ENCODE measurements around the gene DNASE1L1. TPM values are rescaled to one million over a fixed set of nuclear protein-coding genes. Genes with fewer than 3 reads are reported as not detected.
A peak's percentile ranks its signal among the peaks of the same experiment; 100 is the strongest.

DNASE1L1 gene
- total and polyA plus RNA-seq, 2 of the 13 experiments (the other 11 are each of a cell fraction or from before 2014, with no cell fraction given) = 4.7 to 12.3 TPM

DNA sequence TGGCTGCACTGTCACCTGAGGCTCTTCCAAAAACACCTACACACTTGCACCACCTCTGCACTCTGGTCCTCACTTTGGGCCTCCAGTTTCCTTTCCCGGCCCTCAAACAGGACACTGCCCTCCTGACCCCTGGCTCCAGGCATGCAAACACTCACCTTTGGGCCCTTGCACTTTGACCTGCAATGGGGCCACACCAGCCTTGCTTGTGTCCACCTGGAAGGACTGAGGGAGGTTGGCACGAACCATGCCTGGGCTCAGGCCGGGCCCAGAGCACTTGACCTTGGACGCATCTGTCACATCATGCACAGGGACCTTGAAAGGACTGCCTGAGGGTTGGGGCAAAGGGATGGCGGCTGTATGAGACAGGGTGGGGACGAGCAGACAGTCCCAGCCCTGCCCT is 50.2 kb downstream of the DNASE1L1 start (continued):
- TF ChIP-seq, protein P1, sequence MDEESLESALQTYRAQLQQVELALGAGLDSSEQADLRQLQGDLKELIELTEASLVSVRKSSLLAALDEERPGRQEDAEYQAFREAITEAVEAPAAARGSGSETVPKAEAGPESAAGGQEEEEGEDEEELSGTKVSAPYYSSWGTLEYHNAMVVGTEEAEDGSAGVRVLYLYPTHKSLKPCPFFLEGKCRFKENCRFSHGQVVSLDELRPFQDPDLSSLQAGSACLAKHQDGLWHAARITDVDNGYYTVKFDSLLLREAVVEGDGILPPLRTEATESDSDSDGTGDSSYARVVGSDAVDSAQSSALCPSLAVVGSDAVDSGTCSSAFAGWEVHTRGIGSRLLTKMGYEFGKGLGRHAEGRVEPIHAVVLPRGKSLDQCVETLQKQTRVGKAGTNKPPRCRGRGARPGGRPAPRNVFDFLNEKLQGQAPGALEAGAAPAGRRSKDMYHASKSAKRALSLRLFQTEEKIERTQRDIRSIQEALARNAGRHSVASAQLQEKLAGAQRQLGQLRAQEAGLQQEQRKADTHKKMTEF (CRISPR knock-in tag; IDR thresholded peaks at IDR 0.05) = no peak
- TF ChIP-seq, protein P2, sequence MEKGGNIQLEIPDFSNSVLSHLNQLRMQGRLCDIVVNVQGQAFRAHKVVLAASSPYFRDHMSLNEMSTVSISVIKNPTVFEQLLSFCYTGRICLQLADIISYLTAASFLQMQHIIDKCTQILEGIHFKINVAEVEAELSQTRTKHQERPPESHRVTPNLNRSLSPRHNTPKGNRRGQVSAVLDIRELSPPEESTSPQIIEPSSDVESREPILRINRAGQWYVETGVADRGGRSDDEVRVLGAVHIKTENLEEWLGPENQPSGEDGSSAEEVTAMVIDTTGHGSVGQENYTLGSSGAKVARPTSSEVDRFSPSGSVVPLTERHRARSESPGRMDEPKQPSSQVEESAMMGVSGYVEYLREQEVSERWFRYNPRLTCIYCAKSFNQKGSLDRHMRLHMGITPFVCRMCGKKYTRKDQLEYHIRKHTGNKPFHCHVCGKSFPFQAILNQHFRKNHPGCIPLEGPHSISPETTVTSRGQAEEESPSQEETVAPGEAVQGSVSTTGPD (CRISPR knock-in tag; IDR thresholded peaks at IDR 0.05) = no peak
- TF ChIP-seq KDM6A (CRISPR knock-in tag; IDR thresholded peaks at IDR 0.05; ENCODE audit: low read depth) = 0 out of 2 replicates have a peak, but pooled peaks have one; percentile 34
- TF ChIP-seq ZNF605 (CRISPR knock-in tag; IDR thresholded peaks at IDR 0.05) = no peak
- TF ChIP-seq FOXP1 (IDR thresholded peaks at IDR 0.05) = no peak
- TF ChIP-seq FOXP1 (CRISPR knock-in tag; IDR thresholded peaks at IDR 0.05) = no peak
- no peak for TF ChIP-seq PRPF4 (IDR thresholded peaks at IDR 0.05; ENCODE audit: low read depth, low read length, poor library complexity, severe bottlenecking)
- no peak for TF ChIP-seq THAP11 (CRISPR knock-in tag; IDR thresholded peaks at IDR 0.05)
- no peak for TF ChIP-seq YEATS2 (CRISPR knock-in tag; IDR thresholded peaks at IDR 0.05; ENCODE audit: borderline replicate concordance)
- TF ChIP-seq, protein P3, sequence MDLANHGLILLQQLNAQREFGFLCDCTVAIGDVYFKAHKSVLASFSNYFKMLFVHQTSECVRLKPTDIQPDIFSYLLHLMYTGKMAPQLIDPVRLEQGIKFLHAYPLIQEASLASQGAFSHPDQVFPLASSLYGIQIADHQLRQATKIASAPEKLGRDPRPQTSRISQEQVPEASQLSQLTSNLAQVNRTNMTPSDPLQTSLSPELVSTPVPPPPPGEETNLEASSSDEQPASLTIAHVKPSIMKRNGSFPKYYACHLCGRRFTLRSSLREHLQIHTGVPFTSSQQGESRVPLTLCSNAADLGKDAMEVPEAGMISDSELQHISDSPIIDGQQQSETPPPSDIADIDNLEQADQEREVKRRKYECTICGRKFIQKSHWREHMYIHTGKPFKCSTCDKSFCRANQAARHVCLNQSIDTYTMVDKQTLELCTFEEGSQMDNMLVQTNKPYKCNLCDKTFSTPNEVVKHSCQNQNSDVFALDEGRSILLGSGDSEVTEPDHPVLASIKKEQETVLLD (CRISPR knock-in tag; IDR thresholded peaks at IDR 0.05; ENCODE audit: low read depth) = no peak
- no peak for TF ChIP-seq ZKSCAN8 (CRISPR knock-in tag; IDR thresholded peaks at IDR 0.05; ENCODE audit: borderline replicate concordance)
- TF ChIP-seq, protein P4, sequence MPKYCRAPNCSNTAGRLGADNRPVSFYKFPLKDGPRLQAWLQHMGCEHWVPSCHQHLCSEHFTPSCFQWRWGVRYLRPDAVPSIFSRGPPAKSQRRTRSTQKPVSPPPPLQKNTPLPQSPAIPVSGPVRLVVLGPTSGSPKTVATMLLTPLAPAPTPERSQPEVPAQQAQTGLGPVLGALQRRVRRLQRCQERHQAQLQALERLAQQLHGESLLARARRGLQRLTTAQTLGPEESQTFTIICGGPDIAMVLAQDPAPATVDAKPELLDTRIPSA (CRISPR knock-in tag; IDR thresholded peaks at IDR 0.05; ENCODE audit: borderline replicate concordance) = no peak
- no peak for TF ChIP-seq ZNF790 (CRISPR knock-in tag; IDR thresholded peaks at IDR 0.05; ENCODE audit: borderline replicate concordance)
- no peak for TF ChIP-seq ZNF552 (CRISPR knock-in tag; IDR thresholded peaks at IDR 0.05; ENCODE audit: borderline replicate concordance)
- TF ChIP-seq, protein P5, sequence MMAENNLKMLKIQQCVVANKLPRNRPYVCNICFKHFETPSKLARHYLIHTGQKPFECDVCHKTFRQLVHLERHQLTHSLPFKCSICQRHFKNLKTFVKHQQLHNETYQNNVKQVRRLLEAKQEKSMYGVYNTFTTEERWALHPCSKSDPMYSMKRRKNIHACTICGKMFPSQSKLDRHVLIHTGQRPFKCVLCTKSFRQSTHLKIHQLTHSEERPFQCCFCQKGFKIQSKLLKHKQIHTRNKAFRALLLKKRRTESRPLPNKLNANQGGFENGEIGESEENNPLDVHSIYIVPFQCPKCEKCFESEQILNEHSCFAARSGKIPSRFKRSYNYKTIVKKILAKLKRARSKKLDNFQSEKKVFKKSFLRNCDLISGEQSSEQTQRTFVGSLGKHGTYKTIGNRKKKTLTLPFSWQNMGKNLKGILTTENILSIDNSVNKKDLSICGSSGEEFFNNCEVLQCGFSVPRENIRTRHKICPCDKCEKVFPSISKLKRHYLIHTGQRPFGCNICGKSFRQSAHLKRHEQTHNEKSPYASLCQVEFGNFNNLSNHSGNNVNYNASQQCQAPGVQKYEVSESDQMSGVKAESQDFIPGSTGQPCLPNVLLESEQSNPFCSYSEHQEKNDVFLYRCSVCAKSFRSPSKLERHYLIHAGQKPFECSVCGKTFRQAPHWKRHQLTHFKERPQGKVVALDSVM (CRISPR knock-in tag; IDR thresholded peaks at IDR 0.05) = peak; percentile 28; the same call in 1 of the 2 replicates
- TF ChIP-seq PRMT3 (CRISPR knock-in tag; IDR thresholded peaks at IDR 0.05; ENCODE audit: borderline replicate concordance, low read depth) = no peak
- peak; percentile 80 for TF ChIP-seq RXRA (CRISPR knock-in tag; IDR thresholded peaks at IDR 0.05)
- no peak for TF ChIP-seq ZFP36L2 (CRISPR knock-in tag; IDR thresholded peaks at IDR 0.05)
- TF ChIP-seq, protein P6, sequence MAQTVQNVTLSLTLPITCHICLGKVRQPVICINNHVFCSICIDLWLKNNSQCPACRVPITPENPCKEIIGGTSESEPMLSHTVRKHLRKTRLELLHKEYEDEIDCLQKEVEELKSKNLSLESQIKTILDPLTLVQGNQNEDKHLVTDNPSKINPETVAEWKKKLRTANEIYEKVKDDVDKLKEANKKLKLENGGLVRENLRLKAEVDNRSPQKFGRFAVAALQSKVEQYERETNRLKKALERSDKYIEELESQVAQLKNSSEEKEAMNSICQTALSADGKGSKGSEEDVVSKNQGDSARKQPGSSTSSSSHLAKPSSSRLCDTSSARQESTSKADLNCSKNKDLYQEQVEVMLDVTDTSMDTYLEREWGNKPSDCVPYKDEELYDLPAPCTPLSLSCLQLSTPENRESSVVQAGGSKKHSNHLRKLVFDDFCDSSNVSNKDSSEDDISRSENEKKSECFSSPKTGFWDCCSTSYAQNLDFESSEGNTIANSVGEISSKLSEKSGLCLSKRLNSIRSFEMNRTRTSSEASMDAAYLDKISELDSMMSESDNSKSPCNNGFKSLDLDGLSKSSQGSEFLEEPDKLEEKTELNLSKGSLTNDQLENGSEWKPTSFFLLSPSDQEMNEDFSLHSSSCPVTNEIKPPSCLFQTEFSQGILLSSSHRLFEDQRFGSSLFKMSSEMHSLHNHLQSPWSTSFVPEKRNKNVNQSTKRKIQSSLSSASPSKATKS (CRISPR knock-in tag; IDR thresholded peaks at IDR 0.05) = no peak

Measured in HepG2 (cell line).